GM12873 (cell line): ENCODE results near the gene DDO.

Source experiments
- CTCF ChIP-seq: IDR thresholded peaks from 2 replicates; pipeline ENCODE4 v1.5.1; 2012; ENCODE audit warnings: low read depth, mild to moderate bottlenecking, moderate library complexity, low read length, control low read depth; ENCODE audit not compliant: insufficient read depth; ENCODE audit errors: missing control alignments

DDO gene

GRCh38 chr6:110415086-110415916 is at the start of gene DDO:
Gene DDO, minus strand, starts transcription at chr6:110415575. Its CDS starts 2,113 bp downstream, at chr6:110413462.
- TF ChIP-seq CTCF: no peak

- no peak for TF ChIP-seq CTCF
Observed at GRCh38 chr6:110462884-110463481, 47.6 kb upstream of the DDO start.

- TF ChIP-seq CTCF: no peak
Observed at GRCh38 chr6:110461376-110461775, 46.0 kb upstream of the DDO start.

- TF ChIP-seq CTCF: no peak
Observed at GRCh38 chr6:110459137-110459536, 43.8 kb upstream of the DDO start.

GRCh38 chr6:110458476-110458875 is 43.1 kb upstream of the DDO start:
- no peak for TF ChIP-seq CTCF

- TF ChIP-seq CTCF: peak; percentile 69
Observed at GRCh38 chr6:110457567-110458175, 42.3 kb upstream of the DDO start.

- TF ChIP-seq CTCF: no peak
Observed at GRCh38 chr6:110456694-110457093, 41.3 kb upstream of the DDO start.
